HUES6 (cell line): Measurements from ENCODE around the gene HECTD1.
A peak's percentile ranks its signal among the peaks of the same experiment; 100 is the strongest.

Experiments
- H3K27ac ChIP-seq: 2 replicates; pipeline ENCODE4 v1.7.0; 2013; ENCODE audit warnings: low read depth, mild to moderate bottlenecking, low read length, inconsistent platforms
- H3K27me3 ChIP-seq: 2 replicates; pipeline ENCODE4 v1.6.1; 2013; ENCODE audit warnings: low read length; ENCODE audit not compliant: control insufficient read depth, insufficient read depth
- H3K36me3 ChIP-seq: 2 replicates; pipeline ENCODE4 v1.6.1; 2013; ENCODE audit warnings: low read length; ENCODE audit not compliant: control insufficient read depth, insufficient read depth
- H3K4me1 ChIP-seq: 2 replicates; pipeline ENCODE4 v1.6.1; 2013; ENCODE audit warnings: low read length; ENCODE audit not compliant: control insufficient read depth, insufficient read depth
- H3K4me3 ChIP-seq: 2 replicates; pipeline ENCODE4 v1.5.1; 2013; ENCODE audit warnings: low read depth, low read length
- H3K9ac ChIP-seq: one replicate; pipeline ENCODE4 v1.6.1; 2013; ENCODE audit warnings: mild to moderate bottlenecking, low read length
- H3K9me3 ChIP-seq: 2 replicates; pipeline ENCODE4 v1.6.1; 2013; ENCODE audit warnings: low read depth, low read length; ENCODE audit not compliant: control insufficient read depth, insufficient read depth

HECTD1 gene

GRCh38 chr14:31224808-31225207 is 17.2 kb upstream of the HECTD1 start:
- Histone ChIP-seq H3K9ac (no peak overlapping the region), H3K4me3 (no peak overlapping the region), H3K36me3 (no peaks in the 10 kb centered on the region), H3K4me1 (0 out of 2 replicates have a peak, but pooled peaks cover 3% of the 10 kb centered on the region), H3K27me3 (no peaks in the 10 kb centered on the region), H3K27ac (no peak overlapping the region), H3K9me3 (no peaks in the 10 kb centered on the region)

GRCh38 chr14:31223331-31223730 is 15.7 kb upstream of the HECTD1 start:
- H3K4me3 ChIP-seq, result no peak overlapping the region
- no peak overlapping the region for H3K9ac ChIP-seq
- no peaks in the 10 kb centered on the region for H3K27me3 ChIP-seq
- H3K9me3 ChIP-seq, result no peaks in the 10 kb centered on the region
- H3K36me3 ChIP-seq, result no peaks in the 10 kb centered on the region
- H3K27ac ChIP-seq, result no peak overlapping the region
- no peaks in the 10 kb centered on the region for H3K4me1 ChIP-seq

GRCh38 chr14:31222834-31223233 is 15.2 kb upstream of the HECTD1 start:
- Histone ChIP-seq H3K27ac (no peak overlapping the region), H3K27me3 (no peaks in the 10 kb centered on the region), H3K4me3 (no peak overlapping the region), H3K9ac (no peak overlapping the region), H3K9me3 (no peaks in the 10 kb centered on the region), H3K36me3 (no peaks in the 10 kb centered on the region), H3K4me1 (no peaks in the 10 kb centered on the region)

GRCh38 chr14:31221266-31221665 is 13.7 kb upstream of the HECTD1 start:
- H3K4me3 ChIP-seq, result no peak overlapping the region
- no peaks in the 10 kb centered on the region for H3K27me3 ChIP-seq
- no peaks in the 10 kb centered on the region for H3K9me3 ChIP-seq
- H3K27ac ChIP-seq, result no peak overlapping the region
- no peaks in the 10 kb centered on the region for H3K36me3 ChIP-seq
- H3K4me1 ChIP-seq, result no peaks in the 10 kb centered on the region
- no peak overlapping the region for H3K9ac ChIP-seq

GRCh38 chr14:31219169-31219568 is 11.6 kb upstream of the HECTD1 start:
- no peaks in the 10 kb centered on the region for H3K27me3 ChIP-seq
- no peak overlapping the region for H3K9ac ChIP-seq
- no peaks in the 10 kb centered on the region for H3K4me1 ChIP-seq
- H3K36me3 ChIP-seq, result no peaks in the 10 kb centered on the region
- H3K4me3 ChIP-seq, result no peak overlapping the region
- no peak overlapping the region for H3K27ac ChIP-seq
- H3K9me3 ChIP-seq, result no peaks in the 10 kb centered on the region

- Histone ChIP-seq H3K4me1 (no peaks in the 10 kb centered on the region), H3K9me3 (no peaks in the 10 kb centered on the region)
These were observed 8.8 kb upstream of the HECTD1 start for GRCh38 chr14:31216359-31216758.

GRCh38 chr14:31212893-31213292 is 5.3 kb upstream of the HECTD1 start:
- H3K4me3 ChIP-seq, result no peak overlapping the region
- H3K36me3 ChIP-seq, result no peaks in the 10 kb centered on the region
- no peak overlapping the region for H3K9ac ChIP-seq
- H3K27ac ChIP-seq, result no peak overlapping the region
- no peaks in the 10 kb centered on the region for H3K27me3 ChIP-seq
- peaks cover 12% of the 10 kb centered on the region; the same call in 1 of the 2 replicates for H3K4me1 ChIP-seq
- no peaks in the 10 kb centered on the region for H3K9me3 ChIP-seq

More at GRCh38 chr14:31216359-31216758, 8.8 kb upstream of the HECTD1 start:
- Histone ChIP-seq H3K36me3 (no peaks in the 10 kb centered on the region), H3K27me3 (no peaks in the 10 kb centered on the region), H3K9ac (no peak overlapping the region), H3K4me3 (no peak overlapping the region), H3K27ac (no peak overlapping the region)

- H3K27ac ChIP-seq, result no peak overlapping the region
- no peak overlapping the region for H3K4me3 ChIP-seq
- H3K27me3 ChIP-seq, result no peaks in the 10 kb centered on the region
- no peaks in the 10 kb centered on the region for H3K36me3 ChIP-seq
- H3K4me1 ChIP-seq, result peaks cover 12% of the 10 kb centered on the region; the same call in 1 of the 2 replicates
- H3K9me3 ChIP-seq, result no peaks in the 10 kb centered on the region
- no peak overlapping the region for H3K9ac ChIP-seq
These were observed 2.0 kb upstream of the HECTD1 start for GRCh38 chr14:31209605-31210004.

- Histone ChIP-seq H3K27ac (no peak overlapping the region; the same call in 1 of the 2 replicates), H3K27me3 (no peaks in the 10 kb centered on the region), H3K36me3 (peaks cover 6% of the 10 kb centered on the region; the same call in 1 of the 2 replicates), H3K9me3 (no peaks in the 10 kb centered on the region), H3K4me1 (peaks cover 12% of the 10 kb centered on the region; the same call in 1 of the 2 replicates), H3K9ac (peak overlapping the region; percentile 86), H3K4me3 (peak overlapping the region; percentile 72)
These were observed 1.2 kb upstream of the HECTD1 start for GRCh38 chr14:31208546-31209424.

- Histone ChIP-seq H3K9ac (peak overlapping the region; percentile 99), H3K27me3 (no peaks in the 10 kb centered on the region), H3K4me3 (peak overlapping the region; percentile 72), H3K4me1 (peaks cover 12% of the 10 kb centered on the region; the same call in 1 of the 2 replicates), H3K9me3 (no peaks in the 10 kb centered on the region), H3K27ac (peak overlapping the region; percentile 99), H3K36me3 (peaks cover 15% of the 10 kb centered on the region)
These were observed 272 bp downstream of the HECTD1 start for GRCh38 chr14:31207287-31207754.

- peaks cover 18% of the 10 kb centered on the region for H3K36me3 ChIP-seq
- peak overlapping the region; percentile 99 for H3K9ac ChIP-seq
- peak overlapping the region; percentile 99 for H3K27ac ChIP-seq
- no peaks in the 10 kb centered on the region for H3K27me3 ChIP-seq
- H3K9me3 ChIP-seq, result no peaks in the 10 kb centered on the region
- peak overlapping the region; percentile 72 for H3K4me3 ChIP-seq
- H3K4me1 ChIP-seq, result peaks cover 12% of the 10 kb centered on the region; the same call in 1 of the 2 replicates
These were observed 882 bp downstream of the HECTD1 start for GRCh38 chr14:31206536-31207286.
